GM21423 (cell line): ENCODE measurements around the gene DENND4B.

Experiments used
- ATAC-seq: cut with Tn5 transposase; IDR thresholded peaks from one replicate; pipeline ENCODE4 v1.9.1; 2021; ENCODE audit warnings: mild to moderate bottlenecking, moderate library complexity; ENCODE audit not compliant: unreplicated experiment

The DENND4B gene

DNA sequence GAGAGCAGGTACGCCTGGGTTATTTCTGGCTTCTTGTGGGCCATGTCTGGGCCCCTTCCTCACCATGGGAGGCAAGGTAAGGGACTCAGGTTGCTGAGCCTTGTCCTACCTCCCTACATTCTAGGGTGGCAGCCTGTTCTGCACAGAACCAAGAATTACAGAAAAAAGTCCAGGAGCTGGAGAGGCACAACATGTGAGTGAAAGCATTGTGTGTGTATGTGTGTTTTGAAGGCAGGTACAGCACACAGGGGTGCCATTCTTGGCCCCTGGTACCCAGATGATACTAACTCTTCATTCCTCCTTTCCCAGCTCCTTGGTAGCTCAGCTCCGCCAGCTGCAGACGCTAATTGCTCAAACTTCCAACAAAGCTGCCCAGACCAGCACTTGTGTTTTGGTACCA is 26.6 kb upstream of the DENND4B start:
- ATAC-seq = no peak

DNA sequence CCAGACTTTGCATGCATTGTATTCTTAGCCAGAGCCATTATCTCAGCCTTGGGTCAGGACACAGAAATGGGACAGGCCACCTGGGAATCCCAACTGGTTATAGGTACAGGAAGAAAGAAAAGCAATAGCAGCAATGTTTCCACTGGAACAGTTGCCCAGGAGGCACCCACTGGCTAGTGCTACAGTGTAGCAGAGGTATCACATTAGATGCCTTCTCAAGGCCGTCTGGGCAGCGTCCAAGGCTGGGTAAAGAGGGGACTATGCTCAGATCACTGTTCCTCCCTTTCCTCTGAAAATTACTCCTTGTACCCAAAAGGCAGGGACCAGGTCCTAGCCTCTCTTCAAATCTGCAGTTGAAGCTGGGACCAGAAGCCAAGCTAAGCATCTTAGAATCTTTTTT is 23.8 kb upstream of the DENND4B start:
- ATAC-seq = no peak

DNA sequence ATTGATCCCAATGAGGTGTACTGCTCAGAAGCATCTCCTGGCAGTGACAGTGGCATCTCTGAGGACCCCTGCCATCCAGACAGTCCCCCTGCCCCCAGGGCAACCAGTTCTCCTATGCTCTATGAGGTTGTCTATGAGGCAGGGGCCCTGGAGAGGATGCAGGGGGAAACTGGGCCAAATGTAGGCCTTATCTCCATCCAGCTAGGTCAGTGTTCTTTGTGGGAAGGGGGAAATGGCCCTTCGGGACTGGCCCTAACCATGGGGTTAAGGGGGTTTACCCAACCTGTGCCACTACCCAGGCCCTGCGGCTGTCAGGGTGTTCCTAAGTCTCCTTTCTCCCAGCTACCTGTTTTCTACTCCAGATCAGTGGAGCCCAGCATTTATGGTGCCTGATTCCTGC is 22.5 kb upstream of the DENND4B start:
- no peak for ATAC-seq

DNA sequence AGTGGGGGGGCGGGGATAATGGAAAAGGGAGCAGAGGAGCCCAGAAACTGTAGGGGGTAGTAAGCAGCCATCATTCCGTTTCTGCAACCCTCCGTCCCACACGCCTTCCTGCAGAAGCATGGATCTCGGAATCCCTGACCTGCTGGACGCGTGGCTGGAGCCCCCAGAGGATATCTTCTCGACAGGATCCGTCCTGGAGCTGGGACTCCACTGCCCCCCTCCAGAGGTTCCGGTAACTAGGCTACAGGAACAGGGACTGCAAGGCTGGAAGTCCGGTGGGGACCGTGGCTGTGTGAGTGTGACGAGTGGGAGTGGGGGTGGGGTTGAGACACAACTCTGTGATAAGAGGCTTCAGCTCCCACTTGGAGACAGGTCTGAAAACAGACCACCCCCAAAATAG is 21.9 kb upstream of the DENND4B start:
- ATAC-seq = no peak

DNA sequence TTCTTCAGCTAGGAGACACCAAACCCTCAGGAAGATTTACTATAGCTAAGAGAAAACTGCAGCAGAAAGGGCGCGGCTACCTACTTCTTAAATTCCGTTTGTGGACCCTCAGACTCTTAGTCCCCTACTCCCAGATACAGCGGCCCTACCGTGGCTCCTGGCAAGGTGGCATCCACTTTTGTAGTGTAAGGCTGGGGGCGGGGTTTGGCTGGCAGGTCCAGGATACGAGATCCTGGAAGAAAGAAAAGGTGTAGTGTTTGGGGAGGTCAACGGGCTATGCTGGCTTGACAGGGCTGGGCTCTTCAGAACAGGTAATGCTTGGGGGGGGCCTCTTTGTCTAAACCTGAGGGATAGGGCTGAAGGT is 21.5 kb upstream of the DENND4B start:
- no peak for ATAC-seq

DNA sequence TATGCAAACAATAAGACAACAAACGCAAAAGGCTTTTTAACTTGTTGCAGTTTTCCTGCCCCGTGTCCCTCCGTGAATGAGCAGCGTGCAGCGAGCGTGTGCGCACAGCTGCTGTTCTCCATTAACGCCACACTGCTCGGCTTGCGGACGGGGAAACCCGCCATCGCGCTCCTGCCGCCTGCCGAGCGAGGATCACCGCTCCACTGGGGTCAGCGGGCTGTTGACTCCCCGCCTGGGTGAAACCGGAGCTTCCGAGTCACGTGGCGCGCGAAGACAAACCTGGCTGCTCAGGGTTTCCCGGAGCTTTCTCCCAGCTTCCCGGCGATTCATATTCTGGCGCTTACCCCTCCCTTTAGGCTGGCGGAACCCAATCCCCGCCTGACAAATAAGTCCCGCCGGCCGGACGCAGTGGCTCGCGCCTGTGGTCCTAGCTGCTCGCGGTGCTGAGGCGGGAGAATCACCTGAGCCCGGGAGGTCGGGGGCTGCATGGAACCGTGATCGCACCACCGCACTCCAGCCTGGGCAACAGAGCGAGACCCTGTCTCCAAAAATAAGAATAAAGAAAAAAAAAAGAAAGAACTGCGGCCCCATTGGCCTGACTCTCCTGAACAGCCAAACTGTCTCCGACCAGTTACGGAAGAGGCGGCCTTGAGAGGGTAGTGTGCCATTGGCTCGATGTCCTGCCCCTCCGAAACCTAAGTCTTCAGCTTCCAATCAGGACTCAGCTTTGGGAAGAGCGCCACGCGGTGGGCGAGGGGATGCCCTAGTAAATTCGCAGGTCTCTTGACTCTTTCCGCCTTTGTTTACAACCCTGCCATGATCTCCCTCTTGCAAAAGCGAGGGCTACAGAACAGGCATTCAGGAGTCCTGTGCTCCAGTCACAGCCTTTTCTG is 20.8 kb upstream of the DENND4B start, which contains the start of gene CREB3L4:
Gene CREB3L4 (plus strand): TSS at position 796 of the 893 bp plus-strand sequence. CDS start 624 bp downstream, outside the sequence.
- peak; percentile 73 for ATAC-seq

DNA sequence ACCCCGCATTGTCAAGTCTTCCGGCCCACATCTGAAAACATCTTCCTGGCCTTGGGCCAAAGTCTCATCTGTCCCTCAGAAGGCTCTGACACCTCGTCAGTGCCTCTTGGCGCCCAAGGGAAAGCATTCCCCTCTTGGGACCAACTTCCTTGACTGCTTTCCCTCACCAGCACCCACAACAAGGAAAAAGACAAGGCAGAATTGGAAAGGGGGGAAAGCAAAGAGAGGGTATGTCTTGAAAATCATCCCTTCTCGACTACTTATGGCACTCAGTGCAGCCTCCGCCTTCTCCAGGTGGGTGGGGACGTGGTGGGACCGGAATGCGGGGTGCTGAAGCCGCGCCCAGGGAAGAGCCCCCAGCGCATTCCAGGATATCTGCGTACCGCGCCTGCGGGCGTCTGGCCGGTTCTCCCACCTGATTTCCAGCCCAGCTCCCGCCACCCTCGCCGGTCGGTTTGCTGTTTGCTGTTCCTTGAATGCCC is 17.4 kb upstream of the DENND4B start:
- ATAC-seq = no peak

DNA sequence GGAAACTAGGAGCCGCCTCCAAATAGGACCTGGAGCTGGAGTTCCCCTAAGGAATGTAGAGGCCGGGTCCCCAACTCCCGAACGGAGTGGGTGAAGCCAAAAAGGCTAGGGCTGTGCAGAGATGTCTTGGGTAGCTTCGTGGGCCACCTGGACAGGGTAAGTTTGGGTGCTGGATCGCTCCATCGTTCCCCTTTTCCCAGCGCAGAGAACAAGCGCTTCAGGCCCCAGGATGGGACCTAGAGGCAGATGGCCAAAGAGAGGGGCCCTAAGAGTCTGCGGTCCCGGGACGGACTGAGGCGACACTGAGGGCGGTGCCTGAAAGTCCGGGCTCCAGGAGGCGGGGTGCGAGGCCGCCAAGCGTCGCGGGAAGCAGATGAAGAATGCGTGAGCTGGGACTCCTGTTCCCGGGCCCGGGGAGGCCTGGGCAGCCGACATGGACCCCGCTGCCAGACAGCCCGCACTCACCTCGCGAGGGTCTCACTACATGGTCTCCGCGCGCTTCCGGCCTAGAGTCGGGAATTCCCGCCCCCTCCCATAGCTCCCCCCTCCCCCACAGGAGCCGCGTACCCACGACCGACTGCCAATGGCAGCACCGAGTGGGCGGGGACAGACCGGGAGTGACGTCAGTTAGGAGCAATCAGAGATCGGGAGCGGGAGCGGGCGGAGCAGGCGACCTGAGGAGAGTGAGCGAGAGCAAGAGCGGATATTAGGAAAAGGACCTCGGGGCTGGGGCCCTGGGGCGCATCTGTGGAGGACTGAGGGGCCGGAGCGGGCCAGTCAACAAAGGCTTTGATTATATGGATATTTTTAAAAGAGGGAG is 16.7 kb upstream of the DENND4B start, which contains the start of gene SLC39A1:
Gene SLC39A1 (minus strand): TSS at position 508 of the 820 bp plus-strand sequence. CDS start 822 bp downstream, outside the sequence.
- peak; percentile 33 for ATAC-seq

DNA sequence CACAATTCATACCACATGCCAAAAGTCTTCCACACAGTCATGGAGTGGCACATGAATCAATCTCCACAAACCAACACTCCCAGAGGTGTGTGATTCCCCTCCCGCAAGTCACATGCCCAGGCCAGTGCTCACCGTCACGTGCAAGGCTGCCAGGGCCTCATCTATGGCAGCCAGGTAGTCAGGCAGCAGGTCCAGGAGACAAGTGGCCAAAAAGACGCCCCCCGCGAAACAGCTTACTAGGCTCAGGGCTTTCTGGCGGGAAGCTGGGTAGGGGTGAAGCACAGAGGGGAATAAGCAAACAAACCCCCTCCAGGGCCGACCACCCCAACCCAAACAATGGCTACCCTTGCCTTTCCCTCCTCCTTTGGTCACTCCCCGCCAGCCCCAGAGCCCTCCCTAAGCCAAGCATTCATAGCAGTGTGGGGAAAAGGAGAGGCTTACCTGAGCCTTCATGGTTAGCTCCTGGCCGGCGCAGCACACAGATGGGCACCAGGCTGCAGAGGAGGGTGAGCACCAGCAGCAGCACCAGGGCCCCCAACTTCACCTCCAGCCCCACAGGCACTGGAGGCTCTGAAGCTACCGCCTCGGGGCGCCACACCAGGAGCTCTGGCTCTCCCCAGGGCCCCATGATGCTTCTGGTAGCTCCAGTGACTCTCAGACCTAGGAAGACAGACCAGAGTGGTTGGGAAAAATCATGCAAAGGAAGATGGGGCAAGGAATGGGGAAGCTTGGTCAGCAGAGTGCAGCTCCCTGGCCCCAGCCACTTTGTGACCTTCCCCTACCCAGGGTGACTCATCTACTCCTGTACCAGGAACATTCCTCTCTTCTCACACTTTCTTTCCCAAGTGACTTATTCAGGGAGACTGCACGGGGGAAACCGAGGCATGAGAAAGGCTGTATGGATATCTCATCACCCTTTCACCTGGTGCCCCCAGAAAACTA is 15.8 kb upstream of the DENND4B start:
- no peak for ATAC-seq

DNA sequence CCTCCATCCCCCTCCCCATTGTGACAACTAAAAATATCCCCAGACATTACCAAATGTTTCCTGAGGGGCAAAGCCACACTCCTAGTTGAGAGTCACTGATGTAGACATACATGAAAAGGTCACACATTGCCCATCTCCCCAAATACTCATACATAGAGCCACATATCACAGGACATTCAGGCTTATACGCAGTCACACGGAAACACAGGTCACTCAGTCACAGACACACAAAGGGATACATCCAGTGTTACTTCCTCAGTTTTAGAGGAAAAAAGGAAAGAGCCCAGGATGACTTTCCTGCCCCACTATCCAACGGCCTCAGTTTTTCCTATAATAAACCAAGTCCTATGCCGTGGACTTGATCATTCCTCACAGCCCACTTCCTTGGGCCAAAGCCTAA is 14.9 kb upstream of the DENND4B start:
- ATAC-seq = no peak

DNA sequence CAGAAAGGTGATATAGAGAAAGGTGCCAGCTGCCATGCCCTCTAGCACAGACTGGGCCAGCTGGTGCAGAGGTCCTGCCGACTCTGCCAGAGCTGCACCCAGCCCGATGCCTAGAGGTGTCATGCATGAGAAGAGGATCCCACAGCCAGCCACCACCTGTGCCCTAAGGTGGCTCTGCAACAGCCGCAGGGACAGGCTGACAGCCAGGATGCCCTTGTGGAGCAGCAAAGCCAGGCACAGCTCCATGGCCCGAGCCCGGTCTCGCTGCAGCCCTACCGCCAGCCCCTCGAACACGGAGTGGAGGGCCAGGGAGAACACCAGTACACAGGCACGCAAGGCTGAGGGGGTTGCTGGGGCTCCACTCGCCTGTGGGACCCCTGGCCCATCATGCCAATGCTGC is 13.7 kb upstream of the DENND4B start:
- no peak for ATAC-seq

DNA sequence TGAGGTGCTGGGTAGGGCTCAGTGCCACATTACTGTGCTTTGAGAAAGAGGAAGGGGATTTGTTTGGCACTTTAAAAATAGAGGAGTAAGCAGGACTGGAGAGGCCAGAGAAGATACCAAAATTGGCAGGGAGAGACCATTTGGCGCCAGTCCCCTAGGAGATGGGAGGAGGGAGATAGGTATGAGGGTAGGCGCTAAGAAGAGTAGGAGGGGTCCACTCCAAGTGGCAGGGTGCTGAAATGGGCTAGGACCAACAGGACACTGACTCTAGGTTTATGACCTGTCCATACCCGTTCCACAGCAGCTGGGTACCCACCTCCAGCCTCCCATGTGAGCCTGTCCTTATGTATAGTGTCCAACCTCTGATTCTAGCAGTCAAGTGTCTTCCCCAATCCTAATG is 12.9 kb upstream of the DENND4B start:
- no peak for ATAC-seq

DNA sequence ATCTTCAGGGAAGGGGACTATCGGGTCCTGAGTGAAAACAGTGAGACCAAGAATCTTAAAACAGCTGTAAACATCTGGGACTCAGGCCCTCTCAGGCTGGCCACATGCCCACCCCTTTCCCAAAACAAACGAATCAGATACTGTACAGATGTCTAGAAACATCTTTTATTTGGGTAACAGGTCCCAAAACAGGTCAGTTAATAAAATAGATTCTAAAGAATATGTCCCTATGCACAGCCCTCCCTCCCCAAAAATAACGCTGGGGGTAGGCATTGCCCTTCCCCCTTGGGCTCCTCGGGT is 12.4 kb upstream of the DENND4B start:
- ATAC-seq = no peak

DNA sequence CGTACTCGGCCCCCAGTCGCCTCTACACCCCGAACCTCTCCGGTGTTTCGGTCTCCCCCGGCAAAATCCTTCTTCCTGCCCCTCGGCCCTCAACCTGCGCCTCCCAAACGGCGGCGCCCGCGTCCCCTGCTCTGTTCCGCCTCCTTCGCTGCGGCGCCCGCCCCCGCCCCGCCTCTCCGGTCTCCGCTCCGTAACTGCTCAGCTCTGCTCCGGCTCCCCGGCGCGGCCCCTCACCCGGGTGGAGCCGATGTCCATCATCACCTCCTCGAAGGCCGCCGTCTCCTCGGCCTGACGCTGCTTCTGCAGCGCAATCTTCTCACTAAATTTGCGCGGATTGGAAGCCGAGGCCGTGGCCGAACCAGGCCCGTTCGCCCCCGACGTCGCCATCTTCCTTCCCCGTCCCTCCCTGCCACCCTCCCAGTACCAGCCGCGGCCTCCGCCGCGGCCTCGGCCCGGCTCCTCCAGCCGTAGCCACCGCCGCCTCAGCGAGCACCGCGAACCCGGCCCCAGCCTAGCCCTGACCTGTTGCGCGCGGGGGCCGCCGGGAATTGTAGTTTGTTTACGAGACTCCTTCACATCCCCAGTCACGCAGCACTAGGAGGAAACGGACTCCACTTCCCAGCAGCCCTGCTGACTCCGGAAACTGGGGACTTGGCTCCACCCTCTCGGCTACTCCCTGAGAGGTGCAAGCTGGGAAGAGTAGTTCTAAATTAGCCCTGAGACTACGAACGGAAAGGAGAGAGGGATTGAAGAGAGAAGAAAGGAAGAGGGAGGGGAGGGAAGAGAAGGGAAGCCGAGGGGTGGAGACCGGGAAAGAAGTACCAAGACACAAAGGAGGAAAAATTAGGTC is 11.8 kb upstream of the DENND4B start, which contains the start of gene CRTC2:
Gene CRTC2 (minus strand): TSS at position 502 of the 850 bp plus-strand sequence. CDS start 115 bp downstream, at position 387.
- ATAC-seq = peak; percentile 73

DNA sequence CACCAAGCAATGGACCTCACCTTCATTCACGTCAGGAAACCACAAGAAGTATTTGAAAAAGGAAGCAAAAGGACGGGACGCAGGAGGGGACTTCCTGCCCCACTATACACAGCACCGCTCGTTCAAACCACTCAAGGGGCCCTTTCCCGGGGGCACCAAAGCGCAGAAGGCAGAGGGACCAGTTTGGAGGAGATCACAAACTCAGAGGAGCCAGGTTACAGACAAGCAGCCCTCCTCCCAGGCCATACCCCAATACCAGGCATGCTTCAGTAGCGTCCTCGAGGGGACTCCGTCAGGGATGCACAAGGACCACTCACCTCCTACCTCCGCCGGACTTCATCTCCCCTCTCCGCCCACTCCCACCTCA is 11.2 kb upstream of the DENND4B start:
- peak; percentile 20 for ATAC-seq

DNA sequence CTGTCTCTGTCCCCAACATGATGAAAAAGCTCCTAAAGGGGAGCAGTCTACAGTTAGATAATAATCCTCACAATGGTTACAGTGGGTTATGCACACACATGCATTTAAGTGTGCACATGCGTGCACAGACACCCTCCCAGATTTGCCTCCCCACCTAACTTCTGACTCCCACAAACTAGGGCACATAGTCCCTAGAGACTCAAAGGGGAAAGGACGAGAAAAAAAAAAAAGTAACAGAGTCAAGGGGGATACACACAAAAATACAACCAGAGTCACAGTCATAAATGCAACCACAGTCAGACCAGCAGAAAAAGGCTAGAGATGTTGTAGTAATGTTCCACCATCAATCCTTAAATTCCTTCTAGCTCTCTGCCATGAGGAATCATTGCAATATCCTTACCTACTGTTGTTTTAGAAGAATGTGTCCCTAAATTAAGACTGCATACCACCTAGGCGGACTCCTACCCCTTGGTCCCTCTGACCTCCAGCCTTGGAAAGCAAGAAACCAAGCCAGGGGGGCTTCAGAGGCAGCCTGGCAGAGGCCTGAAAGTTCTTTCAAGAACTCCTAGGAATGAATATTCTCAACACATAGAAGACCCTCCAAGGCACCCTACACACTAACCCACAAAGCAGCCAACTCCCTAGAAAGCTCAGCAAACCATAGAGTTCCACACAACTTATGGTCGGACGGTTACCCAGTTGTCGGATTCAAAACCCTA is 10.6 kb upstream of the DENND4B start:
- ATAC-seq = no peak

DNA sequence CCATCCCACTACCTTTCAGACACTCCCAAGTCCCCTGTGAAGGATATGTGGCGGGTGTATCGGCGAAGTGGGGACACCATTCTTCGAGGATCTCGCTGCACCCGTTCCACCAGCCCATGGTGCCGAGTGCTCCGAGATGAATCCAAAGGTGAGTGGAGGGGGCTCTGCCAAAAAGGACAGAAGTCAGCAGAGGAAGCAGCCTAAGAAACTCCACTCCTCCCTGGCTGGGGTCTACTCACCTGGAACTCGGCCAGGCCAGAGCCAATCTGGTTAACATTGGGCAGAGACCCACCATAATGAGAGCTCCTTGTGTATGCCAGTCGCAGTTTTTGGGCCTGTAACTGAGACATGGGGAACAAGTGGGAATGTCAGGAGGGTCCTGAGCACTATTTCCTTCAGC is 8.3 kb upstream of the DENND4B start:
- ATAC-seq = no peak

DNA sequence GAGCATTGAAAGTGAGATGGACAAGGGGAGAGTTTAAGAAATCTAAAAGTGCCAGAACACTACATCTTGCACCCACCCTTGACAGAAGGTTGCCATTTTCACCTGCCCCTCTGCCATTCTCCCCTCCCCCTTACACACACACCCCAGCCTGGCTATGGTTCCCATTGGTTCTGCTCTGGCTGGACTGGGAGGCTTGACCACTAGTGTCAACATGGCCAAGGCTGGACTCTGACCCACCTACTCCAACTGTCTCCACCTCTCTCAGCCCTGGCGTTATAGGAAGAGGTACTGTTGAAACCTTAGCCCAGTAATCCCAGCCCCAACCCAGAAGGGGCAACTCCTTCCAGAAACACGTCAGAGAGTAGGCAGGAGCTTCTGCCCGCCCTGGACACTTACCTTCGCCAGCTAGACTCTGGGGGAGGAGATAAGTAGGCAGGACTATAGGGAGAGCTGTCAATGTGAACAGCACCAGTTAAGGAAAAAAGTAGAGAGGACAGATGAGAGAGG is 7.4 kb upstream of the DENND4B start:
- no peak for ATAC-seq

DNA sequence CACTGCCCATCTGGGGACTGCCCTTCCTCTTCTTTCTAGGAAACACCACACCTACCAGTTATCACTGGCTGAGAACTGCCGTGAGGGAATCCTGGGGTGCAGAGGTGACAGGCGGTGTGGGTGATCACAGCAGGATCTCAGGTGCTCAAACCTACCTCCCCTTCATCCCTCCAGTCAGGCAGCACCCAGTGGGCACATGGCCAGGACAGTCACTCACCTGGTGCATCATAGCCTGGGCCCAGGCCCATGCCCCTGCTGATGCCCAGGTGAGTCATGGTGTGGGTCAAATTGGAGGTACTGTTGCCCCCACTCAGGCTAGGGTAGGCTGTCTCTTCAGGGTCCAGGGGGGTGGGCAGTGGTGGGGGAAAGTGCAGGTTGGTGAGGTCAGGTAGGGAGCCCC is 5.3 kb upstream of the DENND4B start:
- no peak for ATAC-seq
